HEK293 (cell line): ENCODE results near the gene CDC37.

Experiments used
- BCL11A ChIP-seq: fragments of 450-650 bp; formaldehyde crosslinking; IDR thresholded peaks from 2 replicates; pipeline ENCODE4 v1.5.1; 2016; ENCODE audit warnings: low read depth, missing biosample characterization, missing genetic modification characterization
- EGR2 ChIP-seq: fragments of 450-650 bp; formaldehyde crosslinking; IDR thresholded peaks from 2 replicates; pipeline ENCODE4 v1.5.1; 2016; ENCODE audit warnings: low read depth, missing biosample characterization, missing genetic modification characterization
- FEZF1 ChIP-seq: fragments of 450-650 bp; formaldehyde crosslinking; IDR thresholded peaks from 2 replicates; pipeline ENCODE4 v1.5.1; 2016; ENCODE audit warnings: missing biosample characterization, missing genetic modification characterization
- GLI2 ChIP-seq: fragments of 450-650 bp; formaldehyde crosslinking; IDR thresholded peaks from 2 replicates; pipeline ENCODE4; 2017; ENCODE audit warnings: missing biosample characterization, missing genetic modification characterization, low read depth, borderline replicate concordance
- HOXA7 ChIP-seq: sonication (generic); formaldehyde crosslinking; IDR thresholded peaks from 2 replicates; pipeline ENCODE4 v1.8.1; 2022; ENCODE audit warnings: missing genetic modification reagents, borderline replicate concordance
- MEIS1 ChIP-seq: sonication (generic); formaldehyde crosslinking; IDR thresholded peaks from 2 replicates; pipeline ENCODE4 v1.8.1; 2022; ENCODE audit warnings: missing genetic modification reagents, mild to moderate bottlenecking, borderline replicate concordance
- MYNN ChIP-seq: fragments of 450-650 bp; formaldehyde crosslinking; IDR thresholded peaks from 2 replicates; pipeline ENCODE4 v1.5.1; 2016; ENCODE audit warnings: missing biosample characterization, missing genetic modification characterization, borderline replicate concordance
- OVOL3 ChIP-seq: fragments of 450-650 bp; formaldehyde crosslinking; IDR thresholded peaks from 2 replicates; pipeline ENCODE4 v1.5.1; 2016; ENCODE audit warnings: missing biosample characterization, missing genetic modification characterization
- SALL2 ChIP-seq: fragments of 450-650 bp; formaldehyde crosslinking; IDR thresholded peaks from 2 replicates; pipeline ENCODE4 v1.5.0; 2017; ENCODE audit warnings: missing biosample characterization, mild to moderate bottlenecking, missing genetic modification characterization, borderline replicate concordance
- SCRT1 ChIP-seq: fragments of 450-650 bp; formaldehyde crosslinking; IDR thresholded peaks from 2 replicates; pipeline ENCODE4 v1.5.1; 2016; ENCODE audit warnings: missing biosample characterization, missing genetic modification characterization, borderline replicate concordance
- YY1 ChIP-seq: fragments of 450-650 bp; formaldehyde crosslinking; IDR thresholded peaks from 2 replicates; pipeline ENCODE4 v1.5.1; 2018; ENCODE audit warnings: missing biosample characterization, missing genetic modification characterization
- ZBTB21 ChIP-seq: fragments of 450-650 bp; formaldehyde crosslinking; IDR thresholded peaks from 2 replicates; pipeline ENCODE4 v1.5.1; 2017; ENCODE audit warnings: missing biosample characterization, missing genetic modification characterization
- ZBTB6 ChIP-seq: fragments of 450-650 bp; formaldehyde crosslinking; IDR thresholded peaks from 2 replicates; pipeline ENCODE4 v1.5.1; 2017; ENCODE audit warnings: missing biosample characterization, missing genetic modification characterization
- ZBTB7A ChIP-seq: fragments of 450-650 bp; formaldehyde crosslinking; IDR thresholded peaks from 2 replicates; pipeline ENCODE4 v1.5.1; 2016; ENCODE audit warnings: low read depth, missing biosample characterization, missing genetic modification characterization
- ZFP41 ChIP-seq: fragments of 450-650 bp; formaldehyde crosslinking; IDR thresholded peaks from 2 replicates; pipeline ENCODE4 v1.5.1; 2016; ENCODE audit warnings: missing biosample characterization, missing genetic modification characterization, borderline replicate concordance
- ZFP69B ChIP-seq: fragments of 450-650 bp; formaldehyde crosslinking; IDR thresholded peaks from 2 replicates; pipeline ENCODE4 v1.5.1; 2016; ENCODE audit warnings: missing biosample characterization, missing genetic modification characterization
- ZIC2 ChIP-seq: fragments of 450-650 bp; formaldehyde crosslinking; IDR thresholded peaks from 2 replicates; pipeline ENCODE4 v1.5.1; 2016; ENCODE audit warnings: missing biosample characterization, missing genetic modification characterization
- ZNF10 ChIP-seq: fragments of 450-650 bp; formaldehyde crosslinking; IDR thresholded peaks from 2 replicates; pipeline ENCODE4 v1.5.1; 2017; ENCODE audit warnings: missing biosample characterization, missing genetic modification characterization
- ZNF114 ChIP-seq: fragments of 450-650 bp; formaldehyde crosslinking; IDR thresholded peaks from 2 replicates; pipeline ENCODE4 v1.5.0; 2017; ENCODE audit warnings: missing biosample characterization, missing genetic modification characterization
- ZNF140 ChIP-seq: fragments of 450-650 bp; formaldehyde crosslinking; IDR thresholded peaks from 2 replicates; pipeline ENCODE4 v1.5.1; 2016; ENCODE audit warnings: missing biosample characterization, missing genetic modification characterization
- ZNF221 ChIP-seq: fragments of 450-650 bp; formaldehyde crosslinking; IDR thresholded peaks from 2 replicates; pipeline ENCODE4 v1.5.1; 2017; ENCODE audit warnings: missing biosample characterization, missing genetic modification characterization, borderline replicate concordance
- ZNF223 ChIP-seq: fragments of 450-650 bp; formaldehyde crosslinking; IDR thresholded peaks from 2 replicates; pipeline ENCODE4 v1.5.1; 2016; ENCODE audit warnings: missing biosample characterization, missing genetic modification characterization
- ZNF24 ChIP-seq: fragments of 450-650 bp; formaldehyde crosslinking; IDR thresholded peaks from 2 replicates; pipeline ENCODE4 v1.5.1; 2016; ENCODE audit warnings: missing biosample characterization, missing genetic modification characterization
- ZNF26 ChIP-seq: fragments of 450-650 bp; formaldehyde crosslinking; IDR thresholded peaks from 2 replicates; pipeline ENCODE4 v1.5.1; 2016; ENCODE audit warnings: missing biosample characterization, missing genetic modification characterization
- ZNF274 ChIP-seq, 2 experiments: fragments of 200-500 bp in 1 of 2; fragments of 450-650 bp in 1 of 2; sonication (Bioruptor generic) in 1 of 2; formaldehyde crosslinking in 1 of 2; IDR thresholded peaks; 2 replicates each; pipeline versions ENCODE4 v1.5.1 to v1.6.1; 2014 to 2016; ENCODE audit warnings: borderline replicate concordance in 1 of 2, inconsistent platforms in 1 of 2, low read length in 1 of 2, missing biosample characterization in 1 of 2, missing genetic modification characterization in 1 of 2
- ZNF302 ChIP-seq: fragments of 450-650 bp; formaldehyde crosslinking; IDR thresholded peaks from 2 replicates; pipeline ENCODE4 v1.5.1; 2016; ENCODE audit warnings: missing biosample characterization, missing genetic modification characterization, low read depth
- ZNF398 ChIP-seq: fragments of 450-650 bp; formaldehyde crosslinking; IDR thresholded peaks from 2 replicates; pipeline ENCODE4 v1.5.1; 2017; ENCODE audit warnings: missing biosample characterization, missing genetic modification characterization
- ZNF426 ChIP-seq: fragments of 450-650 bp; formaldehyde crosslinking; IDR thresholded peaks from 2 replicates; pipeline ENCODE4 v1.5.1; 2017; ENCODE audit warnings: missing biosample characterization, missing genetic modification characterization, mild to moderate bottlenecking, inconsistent platforms, moderate library complexity
- ZNF433 ChIP-seq: fragments of 450-650 bp; formaldehyde crosslinking; IDR thresholded peaks from 2 replicates; pipeline ENCODE4 v1.5.1; 2016; ENCODE audit warnings: missing biosample characterization, missing genetic modification characterization, low read depth
- ZNF548 ChIP-seq: fragments of 450-650 bp; formaldehyde crosslinking; IDR thresholded peaks from 2 replicates; pipeline ENCODE4 v1.5.1; 2016; ENCODE audit warnings: missing biosample characterization, missing genetic modification characterization
- ZNF654 ChIP-seq: fragments of 450-650 bp; formaldehyde crosslinking; IDR thresholded peaks from 2 replicates; pipeline ENCODE4 v1.5.1; 2016; ENCODE audit warnings: low read depth, missing biosample characterization, missing genetic modification characterization
- ZNF664 ChIP-seq: fragments of 450-650 bp; formaldehyde crosslinking; IDR thresholded peaks from 2 replicates; pipeline ENCODE4 v1.5.1; 2016; ENCODE audit warnings: missing biosample characterization, missing genetic modification characterization
- ZNF692 ChIP-seq: fragments of 450-650 bp; formaldehyde crosslinking; IDR thresholded peaks from 2 replicates; pipeline ENCODE4 v1.5.1; 2016; ENCODE audit warnings: missing biosample characterization, missing genetic modification characterization
- ZNF747 ChIP-seq: fragments of 450-650 bp; formaldehyde crosslinking; IDR thresholded peaks from 2 replicates; pipeline ENCODE4 v1.5.1; 2016; ENCODE audit warnings: missing biosample characterization, missing genetic modification characterization
- ZNF76 ChIP-seq: fragments of 450-650 bp; formaldehyde crosslinking; IDR thresholded peaks from 2 replicates; pipeline ENCODE4; 2016; ENCODE audit warnings: low read depth, missing biosample characterization, missing genetic modification characterization, borderline replicate concordance
- ZNF777 ChIP-seq: fragments of 450-650 bp; formaldehyde crosslinking; IDR thresholded peaks from 2 replicates; pipeline ENCODE4 v1.5.1; 2017; ENCODE audit warnings: missing biosample characterization, missing genetic modification characterization, borderline replicate concordance
- ZNF843 ChIP-seq: fragments of 450-650 bp; formaldehyde crosslinking; IDR thresholded peaks from 2 replicates; pipeline ENCODE4 v1.5.1; 2016; ENCODE audit warnings: missing biosample characterization, missing genetic modification characterization

Gene CDC37

GRCh38 chr19:10363789-10364281, 39.5 kb downstream of the CDC37 start (continued):
- TF ChIP-seq ZNF274 (IDR thresholded peaks at IDR 0.05; ENCODE audit: low read length) (no peak), ZNF274 (tag by site-specific recombination; IDR thresholded peaks at IDR 0.05; ENCODE audit: borderline replicate concordance) (no peak), ZBTB7A (tag by site-specific recombination) (no peak; the same call in 1 of the 2 replicates), ZFP69B (peak; percentile 54; the same call in 1 of the 2 replicates), ZNF426 (tag by site-specific recombination) (no peak), YY1 (tag by site-specific recombination) (no peak), ZBTB21 (tag by site-specific recombination) (peak; percentile 73), MEIS1 (CRISPR knock-in tag) (no peak), ZNF692 (tag by site-specific recombination) (peak; percentile 49), ZNF76 (no peak), BCL11A (tag by site-specific recombination) (peak; percentile 39; the same call in 1 of the 2 replicates), ZNF302 (tag by site-specific recombination) (no peak), ZNF777 (tag by site-specific recombination) (no peak), ZNF221 (no peak), ZNF26 (no peak), ZNF24 (tag by site-specific recombination) (peak; percentile 82; the same call in 1 of the 2 replicates), ZIC2 (tag by site-specific recombination) (peak; percentile 88), ZNF654 (tag by site-specific recombination) (no peak), MYNN (tag by site-specific recombination) (no peak), SCRT1 (tag by site-specific recombination) (no peak), ZNF433 (tag by site-specific recombination) (no peak), SALL2 (tag by site-specific recombination) (no peak), ZNF140 (tag by site-specific recombination) (no peak), FEZF1 (no peak), ZNF843 (tag by site-specific recombination) (no peak), ZFP41 (tag by site-specific recombination) (no peak), EGR2 (tag by site-specific recombination) (peak; percentile 79), ZBTB6 (tag by site-specific recombination) (no peak), ZNF747 (no peak), HOXA7 (CRISPR knock-in tag) (no peak), ZNF664 (tag by site-specific recombination) (no peak), ZNF10 (tag by site-specific recombination) (peak; percentile 99), ZNF223 (tag by site-specific recombination) (no peak), ZNF398 (tag by site-specific recombination) (no peak), ZNF548 (tag by site-specific recombination) (no peak), ZNF114 (no peak), OVOL3 (tag by site-specific recombination) (no peak), GLI2 (tag by site-specific recombination) (no peak)
